ENCODE results near the gene CEP162.

GRCh38 chr6:84089552-84089951 is 137.9 kb downstream of the CEP162 start:
- TF ChIP-seq CTCF (IDR thresholded peaks at IDR 0.05) (no peak), EZH2 (IDR thresholded peaks at IDR 0.05; ENCODE audit: borderline replicate concordance, insufficient read depth, low read depth, low read length, poor library complexity, severe bottlenecking) (no peak)
